GM21447 (cell line): ENCODE data around the gene SORBS2.
"Not testable (repeated sequence)": the region's sequence is repeated elsewhere in the genome, so short reads cannot be mapped to it uniquely, and the experiment has no call there.

Source experiments
- ATAC-seq: cut with Tn5 transposase; IDR thresholded peaks from one replicate; pipeline ENCODE4 v1.9.1; 2021; ENCODE audit not compliant: unreplicated experiment

SORBS2 gene, protein sequence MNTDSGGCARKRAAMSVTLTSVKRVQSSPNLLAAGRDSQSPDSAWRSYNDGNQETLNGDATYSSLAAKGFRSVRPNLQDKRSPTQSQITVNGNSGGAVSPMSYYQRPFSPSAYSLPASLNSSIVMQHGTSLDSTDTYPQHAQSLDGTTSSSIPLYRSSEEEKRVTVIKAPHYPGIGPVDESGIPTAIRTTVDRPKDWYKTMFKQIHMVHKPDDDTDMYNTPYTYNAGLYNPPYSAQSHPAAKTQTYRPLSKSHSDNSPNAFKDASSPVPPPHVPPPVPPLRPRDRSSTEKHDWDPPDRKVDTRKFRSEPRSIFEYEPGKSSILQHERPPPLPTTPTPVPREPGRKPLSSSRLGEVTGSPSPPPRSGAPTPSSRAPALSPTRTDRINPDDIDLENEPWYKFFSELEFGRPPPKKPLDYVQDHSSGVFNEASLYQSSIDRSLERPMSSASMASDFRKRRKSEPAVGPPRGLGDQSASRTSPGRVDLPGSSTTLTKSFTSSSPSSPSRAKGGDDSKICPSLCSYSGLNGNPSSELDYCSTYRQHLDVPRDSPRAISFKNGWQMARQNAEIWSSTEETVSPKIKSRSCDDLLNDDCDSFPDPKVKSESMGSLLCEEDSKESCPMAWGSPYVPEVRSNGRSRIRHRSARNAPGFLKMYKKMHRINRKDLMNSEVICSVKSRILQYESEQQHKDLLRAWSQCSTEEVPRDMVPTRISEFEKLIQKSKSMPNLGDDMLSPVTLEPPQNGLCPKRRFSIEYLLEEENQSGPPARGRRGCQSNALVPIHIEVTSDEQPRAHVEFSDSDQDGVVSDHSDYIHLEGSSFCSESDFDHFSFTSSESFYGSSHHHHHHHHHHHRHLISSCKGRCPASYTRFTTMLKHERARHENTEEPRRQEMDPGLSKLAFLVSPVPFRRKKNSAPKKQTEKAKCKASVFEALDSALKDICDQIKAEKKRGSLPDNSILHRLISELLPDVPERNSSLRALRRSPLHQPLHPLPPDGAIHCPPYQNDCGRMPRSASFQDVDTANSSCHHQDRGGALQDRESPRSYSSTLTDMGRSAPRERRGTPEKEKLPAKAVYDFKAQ (N-terminal part only)

DNA sequence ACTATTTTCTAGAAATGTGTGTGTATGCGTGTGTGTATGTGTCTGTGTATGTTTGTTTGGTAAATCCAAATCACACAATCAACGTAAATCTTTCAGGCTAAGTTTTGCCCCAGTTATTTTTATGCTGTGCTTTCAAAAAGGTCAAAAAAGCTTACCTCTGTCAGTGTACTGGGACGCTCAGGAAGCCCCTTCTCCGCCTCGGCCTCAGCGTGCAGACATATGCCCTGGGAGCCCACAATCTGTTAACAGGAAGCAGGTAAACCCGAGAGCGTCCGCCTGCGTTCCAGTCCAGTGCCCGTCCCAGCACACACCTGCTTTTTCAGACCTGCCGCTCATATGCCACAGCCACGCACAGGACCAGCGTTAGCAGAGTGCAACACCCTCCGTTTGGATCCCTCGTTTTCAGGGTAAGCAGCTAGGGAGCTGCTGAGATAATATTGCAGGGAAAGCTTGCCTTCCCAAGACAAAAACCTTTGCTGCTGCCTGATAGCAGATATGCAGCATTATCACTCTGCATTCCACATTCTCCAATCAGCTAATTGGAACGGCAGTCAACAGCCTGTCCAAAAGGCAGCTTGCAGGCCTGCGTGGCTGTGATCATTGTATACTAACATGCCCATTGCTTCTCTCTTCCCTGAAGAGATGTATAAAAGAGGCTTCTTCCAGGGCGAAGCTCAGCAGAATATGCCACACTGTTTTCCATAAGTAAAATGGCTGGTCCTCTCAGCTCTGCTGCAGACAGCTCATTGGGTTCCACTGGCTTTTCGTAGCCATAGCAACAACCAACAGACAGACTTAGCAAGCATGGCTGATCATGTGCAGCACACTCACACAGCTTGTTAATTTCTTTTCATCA, at the start of gene SORBS2:
TSS of gene SORBS2 (minus strand) at position 686 of the 856 bp plus-strand sequence. CDS start 121,623 bp downstream, outside the sequence.
- peak; percentile 83 for ATAC-seq

DNA sequence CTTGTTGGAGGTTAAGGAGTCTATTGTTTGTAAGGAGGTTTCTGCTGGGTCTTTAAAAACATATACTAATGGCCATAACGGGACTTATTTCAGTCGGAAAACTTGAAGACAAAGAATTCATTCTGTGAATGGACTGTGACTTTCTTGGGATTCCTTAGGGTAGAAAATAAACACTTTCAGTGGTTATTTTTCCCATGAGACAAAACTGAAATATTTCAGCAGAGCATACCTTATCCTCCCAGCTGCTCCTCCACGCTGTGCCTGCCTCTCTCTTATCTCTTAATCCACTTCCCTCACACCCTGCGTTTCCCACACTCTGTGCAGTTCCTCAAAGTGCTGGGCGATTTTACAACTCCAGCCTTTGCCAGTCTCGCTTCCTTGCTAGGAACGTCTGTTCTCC, 47.1 kb upstream of the SORBS2 start:
- ATAC-seq: no peak

DNA sequence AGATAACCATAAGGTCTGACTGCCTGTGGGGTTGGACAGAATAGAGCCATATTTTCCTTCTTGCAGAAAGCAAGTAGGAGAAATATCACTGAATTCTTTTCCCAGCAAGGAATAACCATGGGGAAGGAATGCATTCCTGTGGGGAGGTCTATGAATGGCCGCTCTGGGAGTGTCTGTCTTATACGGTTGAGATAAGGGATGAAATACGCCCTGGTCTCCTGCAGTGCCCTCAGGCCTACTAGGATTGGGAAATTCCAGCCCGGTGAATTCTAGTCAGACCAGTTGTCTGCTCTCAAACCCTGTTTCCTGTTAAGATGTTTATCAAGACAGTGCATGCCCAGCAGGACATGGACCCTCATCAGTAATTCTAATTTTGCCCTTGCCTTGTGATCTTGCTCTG, 45.6 kb upstream of the SORBS2 start:
- ATAC-seq: not testable (repeated sequence)

DNA sequence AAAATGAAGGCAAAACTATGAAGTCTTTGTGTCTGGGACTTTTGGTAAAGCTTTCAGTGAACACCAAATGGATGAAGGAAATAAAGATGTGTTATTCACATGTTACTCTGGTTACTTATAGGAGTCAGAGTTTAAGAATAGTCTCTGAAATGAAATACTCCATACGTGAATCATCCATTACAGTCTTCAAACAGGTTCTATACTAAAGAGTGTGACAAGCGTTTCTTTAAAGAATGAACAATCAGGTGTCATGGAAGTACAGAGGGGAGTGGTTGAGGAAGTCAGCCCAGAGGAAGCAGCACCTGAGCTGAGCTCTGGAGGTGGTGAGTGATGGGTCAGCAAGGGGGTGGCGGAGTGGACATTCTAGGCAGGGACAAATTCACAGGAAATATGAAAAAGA, 41.8 kb upstream of the SORBS2 start:
- no peak for ATAC-seq

DNA sequence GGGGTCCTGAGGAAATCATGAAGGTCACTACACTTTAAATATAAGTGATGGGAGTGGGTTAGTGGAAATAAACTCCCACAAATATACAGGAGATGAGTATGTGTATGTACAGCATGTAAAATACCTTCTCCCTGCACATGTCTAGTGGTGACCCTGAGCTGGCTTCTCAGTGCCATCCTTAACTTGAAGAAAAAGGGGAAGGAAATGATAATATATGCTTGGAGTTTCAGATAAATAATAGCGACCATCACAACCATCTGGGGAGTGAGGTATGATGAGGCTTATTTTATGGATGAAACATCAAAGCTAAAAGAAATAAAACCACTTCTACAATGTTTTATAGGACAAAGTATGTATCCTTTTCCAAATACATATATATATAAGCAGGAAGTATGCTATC, 41.0 kb upstream of the SORBS2 start:
- ATAC-seq: no peak

DNA sequence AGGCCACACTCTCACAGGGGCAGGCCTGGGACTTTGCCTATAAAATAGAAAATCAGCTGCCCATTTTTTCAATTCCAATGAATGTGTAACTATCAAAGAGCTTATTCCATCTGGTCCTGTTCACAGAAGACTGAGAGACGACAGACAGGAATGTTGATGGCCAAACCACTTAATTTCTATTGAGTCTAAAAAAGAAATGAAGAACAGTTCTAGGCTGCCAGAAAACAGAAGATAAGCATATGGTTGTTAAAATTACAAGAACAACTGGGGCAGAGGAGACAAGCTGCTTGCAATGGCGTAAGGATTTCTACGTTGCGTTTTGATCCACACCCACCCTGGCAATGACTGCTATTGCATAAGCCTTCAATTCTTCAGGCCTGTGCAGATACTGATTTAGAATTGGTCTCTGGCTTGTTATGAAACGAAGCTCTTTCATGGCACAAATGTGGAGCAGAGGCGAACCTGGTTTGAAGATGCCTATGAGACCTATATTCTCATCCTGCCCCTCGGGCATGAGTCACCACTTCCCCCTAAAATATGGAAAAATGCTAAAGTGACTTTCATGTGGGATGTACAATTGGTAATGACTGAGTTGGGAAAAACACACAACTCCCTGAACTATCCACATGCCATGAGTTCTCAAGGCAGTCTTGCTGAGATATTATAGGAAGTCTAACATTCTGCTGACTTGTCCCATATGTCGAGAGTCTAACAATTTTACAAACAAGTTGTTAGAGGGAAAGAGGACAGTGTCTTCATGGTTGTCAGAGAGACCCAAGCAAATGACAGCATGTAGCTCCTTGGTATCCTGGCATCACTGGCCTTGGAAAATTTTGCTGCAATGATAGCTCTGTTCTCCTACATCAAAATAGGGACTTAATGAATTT, 37.9 kb upstream of the SORBS2 start:
- no peak for ATAC-seq

DNA sequence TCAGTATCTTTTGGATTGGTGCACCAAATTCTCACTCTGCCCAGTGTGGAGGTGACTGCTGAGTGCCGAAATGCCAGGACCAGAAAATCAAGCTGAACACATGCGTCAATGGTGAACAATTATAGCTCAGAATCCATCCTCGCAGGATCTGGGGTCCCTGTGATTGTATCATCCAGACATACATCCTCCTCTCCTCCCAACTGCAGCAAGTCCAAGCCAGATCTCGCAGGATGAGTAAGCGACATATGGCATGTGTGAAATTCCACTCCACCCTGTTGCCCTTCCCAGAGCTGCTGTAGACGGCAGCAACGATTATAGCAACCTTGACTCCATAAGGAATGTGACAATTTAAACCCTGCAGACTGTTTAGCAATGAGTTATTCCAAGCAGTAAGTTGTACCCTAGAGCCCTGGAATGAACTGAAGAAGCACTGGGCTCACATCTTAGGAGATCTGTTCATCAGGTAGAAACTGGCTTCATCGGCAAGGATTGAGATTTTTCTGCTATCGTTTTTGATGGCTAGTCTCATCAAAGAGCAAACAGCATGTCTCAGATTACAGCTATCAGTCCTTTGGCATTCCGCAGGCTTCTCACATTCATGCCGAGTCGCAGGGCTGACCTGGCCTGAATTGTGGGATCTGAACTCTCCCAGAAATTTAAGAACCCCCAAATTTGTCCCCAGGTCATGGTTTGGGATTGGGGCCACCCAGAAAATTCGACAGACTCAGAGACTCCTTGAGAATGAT, 35.5 kb upstream of the SORBS2 start:
- ATAC-seq: no peak

DNA sequence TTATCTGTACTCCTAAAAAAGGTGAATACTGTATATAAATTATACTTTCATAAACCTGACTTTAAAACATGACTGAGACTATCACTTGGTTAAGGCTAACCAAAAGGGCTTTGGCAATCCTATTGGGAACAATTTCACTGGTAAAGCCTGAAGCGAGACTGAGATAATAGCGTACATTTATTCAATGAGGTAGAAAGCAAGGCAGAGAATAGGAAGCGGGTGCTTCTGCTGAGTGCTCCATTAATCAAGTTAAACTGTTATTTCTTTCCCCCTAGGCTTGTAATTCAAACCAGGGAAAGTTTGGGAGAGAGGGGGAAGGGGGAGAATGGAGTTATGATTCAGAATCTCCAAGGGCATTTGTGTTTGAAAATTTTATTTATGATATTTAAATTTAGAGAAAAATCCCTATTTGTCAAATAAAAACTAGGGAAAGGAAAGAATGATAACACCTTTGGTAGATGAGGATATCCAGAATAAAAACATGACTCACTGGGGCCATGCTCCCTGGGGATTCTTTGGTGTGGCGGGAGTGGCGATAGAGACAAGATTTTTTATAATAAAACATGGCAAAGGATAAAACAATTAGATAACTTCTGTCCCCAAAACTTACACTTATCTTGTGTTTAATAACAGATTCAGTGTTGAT, 34.6 kb upstream of the SORBS2 start:
- ATAC-seq: no peak

DNA sequence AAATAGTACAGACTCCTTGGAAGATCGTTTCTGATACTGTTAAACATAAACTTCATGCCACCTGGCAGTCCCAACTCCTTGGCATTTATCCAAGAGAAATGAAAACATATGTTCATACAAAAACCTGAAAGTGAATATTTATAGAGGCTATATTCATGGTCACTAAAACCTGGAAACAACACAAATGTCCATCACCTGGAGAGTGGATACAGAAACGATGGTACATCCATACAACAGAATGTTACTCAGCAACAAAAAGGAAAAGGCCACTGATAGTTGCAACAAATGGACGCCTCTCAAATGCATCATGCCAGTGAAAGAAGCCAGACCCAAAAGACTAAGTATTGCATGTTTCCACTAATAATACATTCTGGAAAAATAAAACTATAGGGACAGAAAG, 34.0 kb upstream of the SORBS2 start:
- ATAC-seq: no peak

DNA sequence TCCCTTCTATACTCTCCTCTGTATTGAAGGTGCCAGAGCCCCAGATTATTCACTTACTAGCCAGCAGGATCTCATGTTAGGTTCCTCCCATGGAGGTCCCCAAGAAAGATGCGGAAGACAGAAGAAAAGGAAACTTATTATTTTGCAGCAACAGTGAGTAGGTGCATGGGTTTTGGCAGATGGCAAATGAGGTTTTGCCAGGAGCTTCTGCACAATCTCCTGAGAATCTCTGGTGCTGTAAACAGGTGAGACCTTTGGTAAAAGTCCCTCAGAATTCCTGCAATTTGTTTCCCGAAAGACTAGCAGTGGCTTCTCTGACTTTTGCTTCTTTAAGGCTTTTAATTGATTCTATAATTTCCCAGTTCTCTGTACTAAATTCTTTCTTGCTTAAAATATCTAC, 29.5 kb upstream of the SORBS2 start:
- ATAC-seq: no peak

DNA sequence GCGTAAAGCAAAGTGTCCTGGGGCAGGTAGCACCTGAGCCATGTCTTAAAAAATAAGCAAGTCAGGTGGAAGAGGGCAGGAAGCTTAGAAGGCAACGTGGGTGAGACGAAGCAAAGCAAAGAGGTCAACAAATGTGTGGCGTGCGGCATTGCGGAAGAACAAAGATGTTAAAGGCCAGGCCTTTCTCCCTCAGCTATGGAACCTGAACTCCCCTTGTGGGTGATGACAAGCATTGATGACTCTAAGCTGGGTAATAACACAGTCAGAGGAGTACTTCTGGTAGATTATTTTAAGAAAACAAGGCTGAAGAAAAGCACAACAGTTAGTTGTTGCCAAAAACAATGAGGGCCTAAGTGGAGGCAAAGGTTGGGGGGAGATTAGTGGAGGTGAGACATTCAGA, 29.0 kb upstream of the SORBS2 start:
- ATAC-seq: no peak

DNA sequence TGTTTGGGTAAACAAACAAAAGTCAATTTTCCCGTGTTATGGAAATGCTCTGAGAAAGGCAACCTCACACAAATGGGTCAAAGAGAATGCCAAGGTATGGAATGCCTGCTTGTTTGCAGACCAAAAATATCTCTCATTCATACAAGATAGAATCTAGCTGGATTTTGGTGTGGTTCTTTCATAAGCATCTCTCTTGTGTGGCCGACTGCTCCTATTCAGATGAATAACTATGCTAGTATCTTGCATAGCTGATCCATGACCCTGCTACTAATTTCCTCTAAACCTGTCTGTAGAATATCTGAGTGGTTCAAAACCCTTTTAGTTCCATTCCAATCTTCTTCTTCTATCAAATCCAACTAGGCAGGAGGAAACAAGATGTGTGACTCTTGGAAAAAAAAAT, 28.2 kb upstream of the SORBS2 start:
- no peak for ATAC-seq

DNA sequence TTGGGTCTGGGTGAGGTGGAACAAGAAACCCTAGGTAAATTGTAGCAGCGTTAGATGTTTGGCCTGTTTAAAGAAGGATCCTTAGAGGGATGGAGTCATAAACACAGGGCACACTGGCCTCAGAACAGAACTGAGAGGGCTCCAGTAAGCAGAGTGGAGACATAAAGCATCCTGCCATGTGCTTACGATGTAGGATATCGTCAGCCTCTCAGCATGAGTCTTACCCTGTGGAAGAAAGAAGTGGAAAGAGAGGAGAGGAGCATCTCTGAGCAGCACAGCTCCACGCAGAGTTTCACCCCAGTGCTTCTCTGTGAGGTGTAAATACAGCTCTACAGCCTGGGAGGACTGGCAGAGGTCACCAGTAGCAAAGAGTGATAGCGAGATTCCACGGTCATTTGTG, 27.8 kb upstream of the SORBS2 start:
- no peak for ATAC-seq

DNA sequence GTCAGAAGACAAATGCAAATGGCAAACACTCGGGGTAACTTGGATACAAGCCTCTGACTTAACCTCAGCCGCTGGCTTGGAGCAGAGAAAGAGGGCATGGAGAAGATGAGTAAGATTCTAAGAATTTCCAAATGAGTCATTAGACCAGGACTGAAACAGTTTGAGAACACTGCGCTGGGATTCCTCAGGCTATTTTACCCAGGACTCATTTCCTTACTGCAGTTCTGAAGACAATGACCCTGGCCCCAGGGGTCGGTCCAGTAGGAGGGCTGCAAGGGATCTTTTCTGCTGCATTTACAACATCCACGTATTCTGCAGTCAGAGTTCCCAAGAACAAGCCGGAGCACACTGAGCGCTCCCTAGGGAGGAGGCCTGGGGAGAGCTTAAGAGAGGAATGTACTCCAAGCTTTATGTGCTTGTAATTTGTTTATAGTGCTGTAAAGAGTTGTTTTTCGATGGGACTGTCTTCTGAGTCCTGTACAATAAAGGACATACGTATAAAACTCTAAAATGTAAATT, 27.3 kb upstream of the SORBS2 start:
- ATAC-seq: no peak

DNA sequence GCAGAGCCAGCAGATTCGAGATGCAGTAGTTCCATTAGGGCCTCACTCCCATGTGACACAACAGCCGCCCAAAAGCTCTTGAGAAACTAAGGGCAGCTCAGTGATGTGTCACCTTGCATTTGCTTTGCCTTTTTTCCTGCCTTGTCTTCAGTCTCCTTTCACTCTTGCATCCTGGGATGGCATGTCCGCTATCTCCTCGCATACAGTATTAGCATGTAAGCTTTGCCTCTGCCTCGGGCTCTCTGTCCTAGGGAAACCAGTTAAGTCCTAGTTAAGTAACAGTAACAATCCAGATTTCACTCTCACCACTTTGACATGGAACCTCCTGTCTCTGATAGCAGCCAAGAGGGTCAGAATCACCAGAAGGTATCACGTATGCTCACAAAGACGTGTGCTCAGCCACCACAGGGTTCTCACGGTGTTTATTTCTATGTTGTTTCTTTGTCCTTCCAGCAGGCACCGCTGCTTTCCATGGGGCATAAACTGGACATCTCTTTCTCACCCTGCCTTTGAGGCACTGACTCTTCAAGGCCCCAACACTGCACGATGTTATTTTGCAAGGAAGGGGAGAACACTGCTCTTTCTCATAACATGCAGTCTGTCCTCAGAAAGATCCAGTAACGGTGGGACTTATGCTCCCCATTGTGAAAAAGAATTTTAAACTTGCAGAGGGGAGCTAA, 26.7 kb upstream of the SORBS2 start:
- no peak for ATAC-seq

DNA sequence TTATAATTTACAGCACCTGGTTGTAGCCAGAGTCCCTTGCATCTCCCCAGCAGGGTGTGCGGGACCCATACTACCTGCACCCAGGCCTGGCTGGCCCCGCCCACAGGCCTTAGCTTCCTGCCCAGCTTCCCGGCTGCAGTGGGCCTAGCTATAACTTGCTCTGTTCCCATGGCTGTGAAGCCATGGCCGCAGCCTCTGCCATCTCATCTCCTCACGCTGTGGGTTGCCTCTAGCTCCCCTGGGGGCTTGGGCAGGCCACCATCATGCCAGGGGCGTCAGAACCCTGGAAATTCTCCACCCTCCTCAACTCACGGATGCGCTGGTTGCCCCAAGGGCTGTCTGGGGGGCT, 26.1 kb upstream of the SORBS2 start:
- ATAC-seq: no peak

DNA sequence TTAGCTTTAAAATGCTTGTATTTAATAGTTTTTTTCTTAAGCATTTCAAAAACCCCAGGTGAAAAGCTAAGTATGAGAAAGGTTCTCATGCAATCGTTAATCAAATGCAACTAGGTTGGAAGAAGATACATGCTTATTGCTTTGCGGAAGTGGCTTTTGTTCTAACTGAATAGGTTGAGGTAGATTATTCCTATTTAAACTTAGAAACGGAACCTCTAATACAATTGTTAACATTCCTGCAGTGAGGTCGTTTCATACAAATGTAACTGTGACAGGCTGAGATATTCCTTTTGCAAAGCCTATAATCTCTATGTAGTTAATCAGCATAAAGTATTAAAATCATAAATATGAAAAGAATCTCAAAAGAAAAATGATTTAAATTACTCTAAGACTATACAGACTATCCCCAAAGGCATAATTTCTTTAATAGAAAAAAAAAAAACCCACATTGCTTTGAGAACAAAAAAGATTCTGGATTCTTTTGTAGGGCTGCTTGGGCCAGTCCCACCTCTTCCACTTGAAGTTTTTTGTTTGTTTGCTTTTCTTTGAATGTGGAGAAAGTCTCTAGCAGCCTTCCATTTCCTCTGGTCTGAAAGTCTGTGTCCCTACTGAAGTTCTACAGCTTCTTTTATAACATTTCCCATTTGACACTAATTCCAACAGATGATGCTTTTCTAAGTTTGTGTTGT, 25.6 kb upstream of the SORBS2 start:
- no peak for ATAC-seq
